Fibroblast of skin of right biceps (primary cell): ENCODE measurements around the gene ASTN1.

Experiments
- DNase-seq: peaks from one replicate; pipeline ENCODE4 v3.0.0-alpha.2; 2013

Gene ASTN1

DNA sequence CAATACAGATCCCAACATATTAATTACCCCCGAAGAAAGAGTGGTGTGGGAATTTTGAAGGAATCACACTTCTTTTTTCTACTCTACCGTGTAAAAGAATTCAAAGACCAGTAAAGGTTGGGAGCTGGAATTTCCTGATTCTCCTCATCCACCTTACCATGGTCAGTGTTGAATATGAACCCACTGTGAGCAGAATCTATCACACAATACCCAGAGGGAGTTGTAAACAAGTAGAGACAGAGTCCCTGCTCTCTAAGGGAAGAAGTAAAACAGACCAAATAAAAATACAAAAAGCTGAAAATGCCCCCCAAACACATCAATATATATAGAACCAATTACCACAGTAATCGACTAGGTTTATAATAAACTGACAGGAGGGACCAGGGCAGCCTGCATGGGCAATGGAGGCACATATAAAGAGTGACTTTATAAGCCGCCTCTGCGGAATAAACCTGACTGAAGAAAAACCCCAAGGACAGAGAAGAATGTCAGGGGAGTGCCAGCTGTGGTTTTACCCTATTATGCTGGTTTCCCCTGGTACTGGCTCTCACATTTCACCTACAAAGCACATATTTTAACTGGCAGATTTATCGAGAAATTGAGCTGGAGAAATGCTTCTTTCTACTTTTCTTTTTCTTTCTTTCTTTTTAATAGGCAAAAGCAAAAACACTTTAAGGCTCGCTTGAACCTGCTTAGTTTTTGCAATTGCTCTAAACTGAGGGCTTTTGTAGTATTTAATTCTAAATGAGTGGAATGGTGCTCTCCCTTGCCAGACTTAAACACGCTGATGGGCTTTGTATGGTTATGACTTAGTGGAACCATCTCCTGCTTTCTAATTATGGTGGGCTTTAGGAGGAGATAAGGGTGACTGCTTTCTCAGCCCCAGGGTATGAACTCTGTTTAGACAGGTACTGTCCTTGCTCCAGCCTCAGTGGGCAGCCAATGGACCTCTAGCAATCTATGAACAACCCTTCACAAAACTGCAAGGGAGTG, 244.8 kb downstream of the ASTN1 start:
- DNase-seq, result no peak

DNA sequence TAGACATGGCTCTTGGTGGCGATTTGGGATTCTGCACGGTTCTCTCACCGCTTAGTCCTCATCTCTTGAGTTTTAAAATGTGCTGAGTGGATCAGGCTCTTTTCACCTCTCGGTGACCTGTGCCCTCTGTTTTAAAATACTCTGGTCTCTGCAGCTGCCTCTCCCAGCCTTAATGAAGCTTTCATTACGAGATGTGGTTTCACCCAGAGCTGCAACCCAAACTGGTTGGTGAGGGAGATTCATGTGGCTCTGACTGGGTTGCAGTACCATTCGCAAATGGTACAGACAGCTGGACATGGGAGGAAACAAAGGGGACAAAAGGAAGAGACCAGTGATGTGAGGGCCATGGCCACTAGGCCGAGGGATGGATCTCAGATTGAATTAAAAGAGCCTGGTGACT, 258.9 kb downstream of the ASTN1 start:
- DNase-seq, result no peak

DNA sequence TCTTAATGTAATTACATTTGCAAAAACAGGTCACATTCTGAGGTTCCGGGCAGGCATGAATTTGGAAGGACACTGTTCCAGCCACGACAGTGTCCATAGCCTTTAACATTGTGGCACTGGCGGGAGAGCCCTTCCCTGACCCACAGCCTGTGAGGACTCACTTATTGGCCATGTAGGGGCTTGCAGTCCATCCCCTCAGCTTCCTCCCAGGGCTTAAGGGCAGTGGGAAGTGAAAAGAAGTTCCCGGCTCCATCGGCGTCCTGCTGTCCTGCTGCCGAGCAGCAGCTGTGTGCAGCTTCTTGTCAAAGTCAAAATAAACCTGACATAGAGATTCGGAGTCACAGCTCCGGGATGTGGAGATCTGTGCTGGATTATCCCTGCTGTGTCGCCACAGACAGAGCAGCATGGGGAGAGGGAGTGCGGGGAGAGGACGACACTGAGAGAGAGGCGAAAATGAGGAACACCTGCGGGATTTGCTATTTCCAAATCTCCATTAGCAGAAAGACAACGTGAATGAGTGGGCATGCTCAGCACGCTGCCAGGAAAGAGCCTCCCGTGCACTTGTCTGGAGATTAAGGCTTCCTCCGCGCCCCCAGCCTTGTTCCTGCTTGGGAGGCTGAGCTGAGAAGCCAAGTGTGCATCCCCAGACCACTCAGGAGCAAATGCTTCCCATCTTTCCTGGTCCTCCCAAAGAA, 260.3 kb downstream of the ASTN1 start:
- no peak for DNase-seq

DNA sequence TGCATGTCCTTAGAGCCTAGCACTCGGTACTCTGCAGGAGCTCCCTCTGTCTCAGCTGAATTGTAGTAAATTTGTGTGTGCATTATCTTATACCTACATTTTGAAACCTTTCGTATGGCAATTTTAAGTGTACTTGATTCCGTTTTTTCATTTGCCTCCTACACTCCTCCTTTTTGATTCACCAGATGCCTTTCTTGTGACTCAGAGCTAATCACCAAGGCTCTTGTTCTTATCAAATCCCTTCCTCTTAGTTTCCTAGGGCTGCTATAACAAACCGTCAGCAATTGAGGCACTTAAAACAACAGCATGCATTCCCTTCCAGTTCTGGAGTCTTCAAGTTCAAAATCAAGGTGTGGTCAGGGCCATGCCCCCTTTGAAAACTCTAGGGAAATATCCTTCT, 261.0 kb downstream of the ASTN1 start:
- peak; percentile 58 for DNase-seq

DNA sequence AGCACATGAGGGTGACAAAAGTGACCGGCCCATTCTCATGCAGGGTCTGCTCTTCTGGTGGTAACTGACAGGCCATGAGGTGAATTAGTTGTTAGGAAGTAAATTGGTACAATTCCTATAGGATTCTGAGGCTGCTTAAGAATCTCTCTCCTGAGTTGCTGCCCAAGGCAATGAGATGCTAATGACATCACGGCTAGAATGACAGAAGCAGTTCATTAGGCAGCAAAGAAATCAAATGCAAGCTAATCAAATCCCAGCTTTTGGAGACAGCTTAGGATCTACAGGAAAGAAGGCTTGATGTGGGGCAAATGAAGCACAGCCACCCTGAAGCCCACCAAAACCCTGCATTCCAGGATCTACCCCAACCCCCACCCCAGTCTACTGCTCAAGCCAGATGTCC, 265.2 kb downstream of the ASTN1 start:
- no peak for DNase-seq

DNA sequence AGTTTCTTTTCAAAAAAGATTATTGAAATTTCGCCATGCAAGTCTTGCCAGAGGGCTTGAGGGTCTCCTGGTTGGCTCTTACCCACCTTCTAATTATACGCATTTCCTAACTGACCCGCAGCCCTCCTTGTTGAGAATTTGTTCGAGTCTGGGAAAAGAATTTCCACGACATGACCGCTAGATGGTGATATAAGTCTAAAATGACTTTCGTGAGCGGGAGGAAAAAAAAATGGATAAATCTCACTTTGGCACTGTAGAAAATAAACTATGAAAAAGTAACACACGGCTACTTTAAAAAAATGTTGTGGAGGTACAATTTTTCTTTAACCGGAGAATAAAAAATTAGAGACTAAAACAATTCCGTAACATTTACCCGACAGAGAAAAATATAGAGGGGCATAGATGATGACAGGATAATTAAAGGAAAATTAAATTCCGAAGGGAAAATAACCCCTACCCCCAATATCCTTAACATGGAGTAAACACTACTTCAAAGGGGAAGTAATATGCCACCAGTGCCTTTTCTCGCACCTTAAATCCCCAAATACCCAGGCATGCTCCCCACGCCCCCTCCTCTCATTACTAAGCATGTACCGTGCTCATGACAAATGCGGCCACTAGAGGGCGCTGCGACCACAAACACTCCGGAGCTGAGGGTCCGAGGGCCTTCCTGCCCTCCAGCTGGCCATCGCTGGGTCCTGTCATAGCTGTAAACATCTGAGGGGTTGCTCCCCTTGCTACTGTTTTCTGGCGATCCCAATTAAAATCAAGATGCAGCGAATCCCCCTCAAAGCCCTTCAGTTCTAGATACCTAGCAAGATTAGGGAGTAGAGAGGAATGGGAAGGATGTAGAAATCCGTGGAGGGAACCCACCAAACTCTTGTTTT, 266.9 kb downstream of the ASTN1 start:
- DNase-seq, result peak; percentile 59

DNA sequence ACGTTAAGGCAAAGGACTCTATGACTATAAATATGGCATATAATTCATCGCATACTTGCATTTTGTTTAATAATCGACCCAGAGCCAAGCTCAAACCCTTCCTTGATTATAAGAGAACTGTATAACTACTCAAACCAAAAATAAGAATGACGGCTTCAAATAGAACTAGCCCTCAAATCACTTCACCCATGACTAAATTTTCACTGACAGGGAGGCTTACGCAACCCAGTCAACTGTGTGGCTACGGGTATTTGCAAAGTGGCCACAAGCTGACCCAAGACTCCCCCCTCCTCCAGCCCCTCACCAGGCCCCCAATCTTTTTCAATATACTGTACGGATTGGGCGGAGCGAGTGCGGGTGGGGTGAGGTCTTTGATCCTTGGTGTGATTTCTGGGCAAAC, 268.3 kb downstream of the ASTN1 start:
- no peak for DNase-seq

DNA sequence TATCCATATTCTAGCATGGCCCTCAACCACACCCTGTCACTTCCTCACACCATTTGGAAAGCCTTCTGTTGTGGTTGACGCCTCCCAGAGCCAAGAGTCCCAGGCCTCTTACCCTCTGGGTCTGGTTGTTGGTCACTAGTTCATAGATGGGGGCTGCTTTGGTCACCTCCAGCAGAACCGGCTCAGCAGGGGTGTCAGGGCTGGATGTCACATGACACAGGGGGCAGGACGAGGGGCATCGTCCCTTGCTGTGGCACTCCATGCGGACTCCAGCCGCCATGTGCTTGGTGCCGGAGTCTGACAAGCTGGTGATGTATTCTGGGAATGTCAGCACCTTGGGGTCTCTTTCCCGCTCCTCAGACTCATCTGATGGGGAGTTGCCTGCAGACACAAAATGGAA, 270.1 kb downstream of the ASTN1 start:
- no peak for DNase-seq

DNA sequence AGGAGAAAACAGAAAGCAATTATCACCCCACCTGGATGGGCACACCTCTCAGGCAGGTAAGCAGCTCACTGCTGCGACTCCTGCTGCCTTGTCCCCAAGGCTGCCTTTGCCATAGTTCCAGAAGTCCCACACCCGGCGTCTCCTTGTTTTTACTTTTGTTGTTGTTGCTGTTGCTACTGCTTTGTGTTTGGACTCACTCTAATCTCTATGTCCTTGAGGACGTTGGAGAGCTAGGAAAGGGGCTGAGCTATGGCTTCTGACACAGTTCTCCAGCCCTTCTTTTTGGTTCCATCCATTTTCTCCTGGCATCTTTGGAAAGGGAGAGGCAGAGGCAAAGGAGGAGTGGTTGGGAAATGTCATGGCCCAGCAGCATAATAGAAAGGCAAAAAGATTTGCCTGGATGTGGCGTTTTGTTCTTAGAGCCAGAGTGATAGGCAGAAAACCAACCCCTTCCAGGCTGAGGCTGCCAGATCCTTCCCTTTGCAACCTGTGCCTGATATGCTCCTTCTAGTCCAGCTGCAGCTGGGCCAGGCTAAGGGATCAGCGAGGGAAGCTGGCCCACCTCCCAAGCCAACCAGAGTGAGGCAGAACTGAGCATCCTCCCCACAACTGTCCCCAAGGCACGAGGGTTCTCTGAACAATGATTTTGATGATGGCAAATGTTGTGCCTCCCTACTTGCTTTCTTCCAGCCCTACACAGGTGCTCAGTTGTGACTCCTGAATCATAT, 270.7 kb downstream of the ASTN1 start:
- no peak for DNase-seq

DNA sequence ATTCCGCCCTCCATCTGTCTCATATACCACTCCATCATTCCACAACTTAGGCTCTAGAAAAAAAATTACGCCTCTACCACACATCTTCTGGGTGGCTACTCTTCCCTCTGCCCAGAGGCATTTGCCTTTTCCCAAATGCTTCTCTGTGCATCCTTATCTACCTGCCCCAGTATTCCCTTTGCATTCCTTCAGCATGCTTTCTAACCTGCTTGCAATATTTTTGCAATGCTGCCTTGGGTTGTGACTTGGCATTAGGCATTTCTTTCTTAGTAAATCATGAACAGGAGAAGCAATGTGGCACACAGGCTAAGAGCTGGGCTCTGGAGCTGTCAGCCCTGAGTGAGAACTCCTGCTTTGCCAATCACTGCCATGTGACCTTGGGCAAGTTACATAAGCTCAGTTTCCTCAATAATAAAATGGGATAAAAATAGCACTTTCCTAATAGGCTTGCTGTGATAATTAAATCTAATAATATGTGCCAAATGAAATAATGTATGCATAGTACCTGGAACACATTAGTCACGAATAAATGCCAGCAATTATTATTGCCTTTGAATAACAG, 276.0 kb downstream of the ASTN1 start:
- no peak for DNase-seq

DNA sequence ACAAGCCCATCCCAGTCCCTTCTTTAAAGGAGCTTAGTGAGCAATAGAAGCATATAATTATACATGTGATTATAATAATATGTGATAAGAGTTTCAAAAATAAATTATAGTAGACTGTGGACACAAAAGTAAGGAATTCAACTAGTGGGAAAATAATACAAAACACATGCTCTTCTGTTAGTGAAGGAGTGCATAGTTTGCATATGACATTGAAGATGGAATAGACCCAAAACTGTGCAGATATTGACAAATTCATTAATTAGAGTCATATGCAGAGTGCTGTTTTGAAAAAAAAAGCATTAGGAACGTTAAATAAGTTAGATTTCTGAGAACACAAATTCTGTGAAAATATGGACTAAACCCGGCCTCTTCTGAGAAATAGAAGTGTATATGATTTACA, 278.8 kb downstream of the ASTN1 start:
- DNase-seq, result peak; percentile 70

DNA sequence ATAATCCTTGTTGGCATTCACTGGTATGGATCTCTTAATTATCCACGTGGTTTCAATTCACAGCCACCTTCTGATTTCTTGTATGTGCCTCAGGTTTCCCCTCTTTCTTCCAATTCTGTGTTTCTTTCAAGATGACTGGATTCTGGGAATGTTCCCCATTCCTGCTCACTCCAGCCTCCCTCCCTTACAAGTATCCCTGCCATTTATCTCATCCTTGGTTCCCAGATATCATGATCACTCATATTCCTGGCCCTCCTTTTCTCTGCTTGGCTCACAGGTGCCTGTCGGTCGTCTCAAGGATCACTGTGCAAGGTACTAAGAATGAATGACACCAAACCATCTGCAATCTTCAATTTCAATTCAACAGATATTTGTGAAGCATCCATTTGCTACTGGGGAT, 279.2 kb downstream of the ASTN1 start:
- DNase-seq, result no peak

DNA sequence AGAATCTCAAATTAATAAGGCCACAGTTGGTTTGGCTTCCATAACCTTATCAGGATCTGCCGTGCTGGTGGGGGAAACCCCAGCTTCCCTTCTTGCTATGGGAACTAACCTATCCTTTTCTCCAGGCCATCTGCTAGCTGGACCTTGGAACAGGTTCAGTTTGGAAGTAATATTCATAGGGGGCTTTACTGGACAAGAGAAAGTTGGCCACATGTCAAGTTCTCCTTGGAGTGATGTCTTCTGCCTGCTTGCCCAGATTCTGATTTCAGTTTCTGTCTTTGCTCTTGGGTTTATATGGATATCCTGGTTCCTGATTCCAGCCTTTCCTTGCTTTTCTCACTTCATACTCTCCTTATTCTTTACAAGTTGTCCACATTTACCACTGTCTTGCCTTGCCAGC, 279.6 kb downstream of the ASTN1 start:
- DNase-seq, result no peak

DNA sequence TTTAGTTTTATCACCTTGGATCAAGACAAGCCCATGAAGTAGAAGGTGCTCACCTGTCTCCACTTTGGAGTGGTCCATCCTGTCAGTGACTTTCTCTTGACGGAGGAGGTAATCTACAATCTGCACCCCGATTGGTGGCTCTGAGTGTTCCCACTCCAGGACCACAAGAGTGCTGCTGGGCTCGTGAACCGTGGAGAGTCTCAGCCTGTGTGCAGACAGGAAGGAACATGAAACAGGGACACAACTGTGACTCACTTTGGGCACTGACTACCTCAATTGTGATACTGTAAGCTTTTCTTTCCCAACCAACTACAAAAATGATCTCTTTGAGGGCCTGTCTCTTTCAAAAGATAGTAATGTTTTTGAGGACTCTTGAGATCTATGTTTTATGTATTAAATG, 280.2 kb downstream of the ASTN1 start:
- DNase-seq, result no peak

DNA sequence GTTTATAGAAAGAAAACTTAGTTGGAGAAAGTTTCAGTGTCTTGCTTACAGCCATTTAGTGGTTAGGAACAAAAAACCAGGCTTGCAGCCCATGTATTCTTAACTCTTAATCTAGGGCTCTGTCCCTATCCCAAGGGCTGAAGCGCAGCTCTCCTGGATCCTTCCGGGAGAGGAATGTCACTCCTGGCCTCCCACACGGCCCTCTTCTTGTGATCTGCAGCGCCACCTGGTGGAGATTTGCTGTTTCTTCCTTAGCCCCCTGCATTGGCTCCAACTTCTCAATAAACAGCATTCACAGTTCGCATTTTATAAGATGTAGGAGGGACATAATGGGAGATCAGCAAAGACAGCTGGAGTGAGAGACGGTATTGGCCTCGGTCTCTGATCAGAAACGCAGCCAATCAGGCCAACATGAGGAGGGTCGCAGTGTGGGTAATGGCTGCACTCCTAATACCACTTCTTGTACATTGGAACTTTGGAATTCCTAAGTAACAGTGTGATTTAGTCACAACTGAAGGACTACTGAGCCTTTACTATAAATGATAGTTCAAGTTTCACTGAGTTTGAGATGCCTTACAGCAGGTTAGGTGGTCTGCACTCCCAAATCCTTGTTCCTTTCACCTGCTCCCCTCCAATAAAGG, 283.4 kb downstream of the ASTN1 start:
- peak; percentile 72 for DNase-seq

DNA sequence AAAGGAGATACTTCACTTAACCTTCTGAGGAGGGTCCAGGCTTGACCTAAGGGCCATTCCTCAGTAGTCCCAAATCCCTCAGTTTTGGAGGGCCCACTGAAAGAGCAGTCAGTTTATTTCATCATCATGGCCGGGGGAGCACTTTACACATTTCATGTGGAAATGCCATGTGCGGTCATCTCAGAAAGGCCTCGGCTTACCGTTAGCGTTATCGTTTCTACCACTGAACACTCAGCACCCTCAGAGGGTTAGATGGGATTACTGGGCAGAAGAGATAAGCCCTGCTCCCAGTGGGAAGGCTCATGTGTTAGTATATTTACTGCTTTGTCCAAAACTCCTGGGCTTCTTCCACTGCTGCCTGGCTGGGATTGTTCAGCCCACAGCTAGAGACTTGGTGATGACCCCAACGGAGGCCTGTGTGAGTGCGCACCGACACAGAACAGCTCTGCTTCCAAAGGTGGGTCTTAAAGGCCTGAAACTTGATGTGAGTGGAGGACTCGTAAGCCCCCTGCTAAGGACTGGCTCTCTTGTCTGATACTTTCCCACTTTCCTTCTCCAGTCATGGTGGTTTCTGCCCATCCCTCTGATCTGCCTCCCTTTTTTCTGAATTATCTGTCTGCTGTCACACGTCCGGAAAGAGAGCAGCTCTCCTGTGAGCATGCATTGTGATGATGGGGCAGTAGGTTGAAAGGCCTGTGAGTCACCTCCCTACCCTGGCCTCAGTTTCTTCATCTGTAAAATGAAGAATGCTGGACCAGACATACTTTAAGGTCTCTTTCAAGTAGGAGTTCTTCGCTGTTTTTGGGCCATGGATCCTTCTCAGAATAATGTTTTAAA, 284.5 kb downstream of the ASTN1 start:
- DNase-seq, result no peak

DNA sequence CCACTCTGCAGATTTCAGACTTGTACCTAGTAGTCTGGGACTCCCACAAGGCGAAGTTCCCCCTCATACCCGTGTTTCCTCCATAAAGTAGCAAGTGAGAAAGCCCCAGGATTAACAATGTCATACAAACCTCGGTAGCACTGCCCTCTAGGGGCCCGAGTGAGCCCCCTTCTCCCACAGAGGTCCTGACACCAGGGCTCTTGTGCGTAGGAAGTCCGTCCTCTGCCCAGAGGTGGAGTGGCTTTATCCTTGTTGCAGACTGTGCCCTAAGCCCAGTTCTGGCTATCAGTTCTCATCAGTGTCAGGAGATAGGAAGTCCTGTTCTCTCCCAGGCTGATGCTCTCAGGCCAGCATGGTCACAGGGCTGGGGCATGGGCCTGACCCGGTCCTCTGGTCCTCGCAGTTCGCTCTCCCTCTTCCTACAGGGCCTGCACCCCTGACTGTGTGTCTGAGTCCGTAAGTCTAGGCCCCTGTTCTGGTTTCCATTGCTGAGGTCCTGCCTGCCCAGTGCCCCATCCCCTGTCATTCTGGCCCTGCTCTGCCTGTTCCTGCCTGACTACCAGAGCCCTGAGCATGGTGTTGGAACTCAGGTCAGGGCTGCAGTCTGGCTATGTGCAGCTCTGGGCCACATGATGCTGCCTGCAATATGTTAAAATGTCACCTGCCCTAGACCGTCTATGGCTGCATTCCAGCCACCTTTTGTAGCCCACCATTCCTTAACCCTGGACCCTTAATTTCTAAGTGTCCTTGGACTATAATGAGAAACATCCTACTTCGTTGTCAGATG, 285.6 kb downstream of the ASTN1 start:
- DNase-seq, result no peak

DNA sequence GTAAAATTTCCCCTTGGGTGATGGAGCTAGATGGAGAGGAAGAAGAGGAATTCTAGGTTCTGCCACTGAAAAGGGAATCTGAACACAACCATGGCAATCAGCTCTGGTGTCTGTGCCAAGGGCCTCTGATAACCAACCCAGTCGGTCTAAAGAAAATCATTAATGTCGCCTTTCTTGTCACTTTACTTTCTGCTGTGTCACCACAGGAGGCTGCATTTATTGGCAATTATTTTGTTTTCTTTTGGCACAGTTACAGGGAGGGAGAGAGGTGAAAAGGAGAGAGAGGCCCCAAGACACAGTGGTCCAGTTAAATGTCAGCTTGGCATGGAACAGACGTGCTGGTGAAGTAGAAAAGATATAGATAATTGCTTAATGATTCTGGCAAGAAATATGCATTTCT, 287.0 kb downstream of the ASTN1 start:
- DNase-seq, result no peak

DNA sequence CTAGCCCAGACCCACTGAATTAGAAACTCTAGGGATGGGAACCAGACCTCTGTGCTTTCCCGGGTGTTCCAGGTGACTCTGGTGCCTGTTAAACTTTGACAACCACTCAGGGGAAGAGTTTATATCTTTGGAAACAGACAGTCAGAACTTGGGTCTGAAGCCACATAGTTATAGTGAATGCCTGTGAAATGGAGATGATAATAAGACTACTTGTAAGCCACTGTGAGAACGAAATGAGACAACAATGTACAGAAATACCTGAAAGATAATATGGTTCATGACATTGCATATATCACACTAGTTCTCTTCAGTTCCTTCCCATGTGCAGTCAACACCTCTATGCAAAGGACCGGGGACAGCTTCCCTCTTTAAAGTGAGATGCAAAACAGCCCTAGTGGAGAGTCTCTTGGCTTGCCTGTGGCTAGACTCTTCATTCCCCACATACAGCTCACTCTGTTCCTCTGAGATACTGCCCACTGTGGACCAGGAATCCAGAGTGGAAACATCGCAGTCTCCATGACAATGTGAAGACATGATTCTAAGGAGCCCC, 287.5 kb downstream of the ASTN1 start:
- no peak for DNase-seq

DNA sequence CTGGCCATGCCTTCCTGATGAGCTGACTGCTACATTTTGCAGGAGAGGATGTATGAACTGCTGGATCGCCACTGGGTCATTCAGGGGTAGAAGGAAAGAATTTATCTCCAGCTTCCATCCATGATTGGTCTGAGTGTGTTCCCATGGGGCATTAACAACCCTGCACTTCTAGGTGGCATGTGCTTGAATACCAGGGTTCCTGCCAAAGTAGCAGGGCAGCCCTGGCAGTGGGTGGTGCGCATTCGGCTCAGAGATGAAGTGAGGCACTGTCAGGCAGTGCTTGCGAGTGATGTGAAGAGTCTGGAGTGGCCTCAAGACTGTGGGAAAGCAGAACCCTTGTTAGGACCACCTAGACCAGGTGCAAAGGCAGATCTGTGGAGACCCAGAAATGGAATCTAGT, 294.9 kb downstream of the ASTN1 start:
- no peak for DNase-seq
